CD4-positive, alpha-beta T cell treated with Interleukin-15 for 4 hours (primary cell): Measurements from ENCODE around the gene TPSG1.
"Not testable (repeated sequence)": the region's sequence is repeated elsewhere in the genome, so short reads cannot be mapped to it uniquely, and the experiment has no call there.

ENCODE experiments used
- DNase-seq: peaks from one replicate; pipeline ENCODE4 v3.0.0-alpha.2; 2020; ENCODE audit warnings: low spot score

TPSG1 gene

DNA sequence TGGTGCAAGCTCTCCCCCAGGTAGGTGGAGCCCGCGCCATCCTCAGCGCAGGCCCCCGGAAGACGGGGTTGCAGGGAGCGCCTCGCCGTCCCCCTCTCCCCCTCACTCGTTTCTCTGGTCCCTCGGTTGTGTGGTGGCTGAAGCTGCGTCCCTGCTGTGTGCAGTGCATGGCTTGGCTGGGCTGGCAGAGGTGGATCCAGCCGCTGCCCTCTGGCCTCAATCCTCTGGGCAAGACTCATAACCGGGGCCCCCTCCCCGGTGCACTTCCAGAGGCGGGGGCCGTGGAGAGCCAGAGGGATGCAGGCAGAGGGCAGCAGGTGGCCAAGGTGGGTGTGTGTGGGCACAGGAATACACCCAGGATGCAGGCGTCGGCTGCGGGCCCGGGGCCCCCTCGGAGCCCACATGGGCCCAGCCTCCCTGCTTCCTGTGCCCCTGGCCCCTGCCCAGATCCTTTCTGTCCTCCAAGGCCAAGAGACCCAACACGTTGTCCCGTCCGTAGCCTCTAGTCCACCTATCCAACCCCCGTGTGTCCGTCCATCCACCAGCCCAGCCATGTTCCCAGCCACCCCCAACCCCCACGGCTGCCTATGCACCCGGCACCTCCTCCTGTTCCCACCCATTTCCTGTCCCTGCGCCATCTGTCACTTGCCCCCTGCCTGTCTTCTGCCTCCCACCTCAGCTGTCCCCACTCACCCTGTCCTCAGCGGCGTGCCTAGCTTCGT, 9.3 kb downstream of the TPSG1 start:
- DNase-seq = no peak

DNA sequence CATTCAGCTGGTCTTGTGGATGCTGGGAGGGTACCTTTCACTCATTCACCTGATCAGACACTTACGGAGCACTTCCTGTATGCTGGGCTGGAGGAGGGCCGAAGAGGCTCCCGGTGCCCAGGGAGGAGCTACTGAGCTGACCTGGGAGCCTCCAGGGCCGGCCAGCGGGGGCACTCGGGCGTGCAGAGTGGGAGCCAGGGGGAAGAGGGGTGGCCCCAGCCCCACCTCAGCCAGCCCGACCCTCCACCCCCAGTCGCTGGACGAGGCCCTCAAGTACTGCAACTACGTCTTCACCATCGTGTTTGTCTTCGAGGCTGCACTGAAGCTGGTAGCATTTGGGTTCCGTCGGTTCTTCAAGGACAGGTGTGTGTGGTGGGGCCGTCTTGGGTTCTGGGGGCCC, 10.3 kb downstream of the TPSG1 start:
- no peak for DNase-seq

DNA sequence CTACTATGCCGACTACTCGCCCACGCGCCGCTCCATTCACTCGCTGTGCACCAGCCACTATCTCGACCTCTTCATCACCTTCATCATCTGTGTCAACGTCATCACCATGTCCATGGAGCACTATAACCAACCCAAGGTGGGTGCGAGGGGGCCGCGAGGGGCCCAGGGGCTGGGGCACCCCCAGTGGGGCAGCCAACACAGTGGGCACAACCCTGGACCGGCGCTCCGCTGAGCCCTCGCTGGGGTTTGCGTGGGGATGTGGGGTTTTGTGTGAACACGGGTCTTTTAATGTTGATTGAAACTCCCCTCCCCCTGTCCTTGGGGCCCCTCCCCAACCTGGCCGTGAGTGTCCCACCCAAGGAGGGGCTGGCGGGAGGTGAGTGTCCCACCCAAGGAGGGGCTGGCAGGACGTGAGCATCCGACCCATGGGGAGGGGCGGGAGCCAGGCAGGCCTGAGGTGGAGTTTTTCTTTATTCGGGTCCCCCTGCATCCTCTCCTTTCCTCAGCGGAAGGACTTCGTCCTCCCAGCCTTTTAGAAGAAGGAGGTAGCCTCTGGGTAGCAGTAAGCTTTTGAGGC, 11.2 kb downstream of the TPSG1 start:
- DNase-seq = no peak

- DNase-seq = no peak
Measured at GRCh38 chr16:1213231-1213630, 11.8 kb downstream of the TPSG1 start.

- DNase-seq = no peak
Measured at GRCh38 chr16:1212616-1213194, 12.4 kb downstream of the TPSG1 start.

- DNase-seq = no peak
Measured at GRCh38 chr16:1211451-1212268, 13.4 kb downstream of the TPSG1 start.

DNA sequence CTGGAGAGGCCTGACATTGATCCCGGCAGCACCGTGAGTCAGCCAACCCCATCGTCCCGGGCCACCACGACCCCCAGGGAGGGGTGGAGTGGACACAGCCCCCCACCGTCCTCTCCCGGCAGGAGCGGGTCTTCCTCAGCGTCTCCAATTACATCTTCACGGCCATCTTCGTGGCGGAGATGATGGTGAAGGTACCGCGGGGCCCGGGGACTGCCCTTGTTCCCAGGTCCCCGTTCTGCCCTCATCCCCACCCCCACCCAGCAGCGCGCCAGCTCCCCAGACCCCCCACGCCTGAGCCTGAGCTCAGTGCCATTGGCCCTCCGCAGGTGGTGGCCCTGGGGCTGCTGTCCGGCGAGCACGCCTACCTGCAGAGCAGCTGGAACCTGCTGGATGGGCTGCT, 14.6 kb downstream of the TPSG1 start:
- DNase-seq = no peak

DNA sequence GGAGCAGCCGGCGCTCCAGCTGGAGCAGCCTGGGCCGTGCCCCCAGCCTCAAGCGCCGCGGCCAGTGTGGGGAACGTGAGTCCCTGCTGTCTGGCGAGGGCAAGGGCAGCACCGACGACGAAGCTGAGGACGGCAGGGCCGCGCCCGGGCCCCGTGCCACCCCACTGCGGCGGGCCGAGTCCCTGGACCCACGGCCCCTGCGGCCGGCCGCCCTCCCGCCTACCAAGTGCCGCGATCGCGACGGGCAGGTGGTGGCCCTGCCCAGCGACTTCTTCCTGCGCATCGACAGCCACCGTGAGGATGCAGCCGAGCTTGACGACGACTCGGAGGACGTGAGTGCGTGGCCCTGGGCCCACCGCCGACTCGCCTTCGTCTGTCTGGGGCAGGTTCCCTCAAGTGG, 16.0 kb downstream of the TPSG1 start:
- no peak for DNase-seq

DNA sequence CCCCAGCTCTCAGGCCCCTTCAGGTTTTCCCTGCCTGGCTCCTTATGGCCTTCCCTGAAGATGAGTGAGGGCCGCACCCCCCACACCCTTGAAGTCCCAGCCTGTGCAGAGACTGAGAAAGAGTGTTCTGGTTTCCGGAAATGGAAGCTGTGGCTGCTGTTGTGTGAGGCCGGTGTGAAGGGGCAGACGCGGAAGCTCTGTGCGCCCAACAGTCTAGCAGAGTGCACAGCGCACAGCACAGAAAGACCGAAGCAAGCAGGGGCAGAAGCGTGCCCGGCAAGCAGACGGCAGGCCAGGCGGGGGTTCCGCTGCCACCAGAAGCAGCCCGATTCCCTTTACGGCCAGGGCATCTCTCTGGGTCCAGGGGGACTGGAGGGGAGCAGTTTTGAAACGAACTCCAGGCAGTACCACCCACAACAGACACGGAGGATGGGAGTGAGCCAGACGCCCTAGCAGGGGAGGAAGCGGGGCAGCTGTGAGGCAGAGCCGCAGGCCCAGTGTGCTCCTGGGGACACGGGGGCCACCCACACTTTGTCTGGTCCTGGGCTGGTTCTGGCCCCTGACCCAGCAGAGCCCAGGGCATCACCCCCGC, 16.7 kb downstream of the TPSG1 start:
- DNase-seq = peak; percentile 3

DNA sequence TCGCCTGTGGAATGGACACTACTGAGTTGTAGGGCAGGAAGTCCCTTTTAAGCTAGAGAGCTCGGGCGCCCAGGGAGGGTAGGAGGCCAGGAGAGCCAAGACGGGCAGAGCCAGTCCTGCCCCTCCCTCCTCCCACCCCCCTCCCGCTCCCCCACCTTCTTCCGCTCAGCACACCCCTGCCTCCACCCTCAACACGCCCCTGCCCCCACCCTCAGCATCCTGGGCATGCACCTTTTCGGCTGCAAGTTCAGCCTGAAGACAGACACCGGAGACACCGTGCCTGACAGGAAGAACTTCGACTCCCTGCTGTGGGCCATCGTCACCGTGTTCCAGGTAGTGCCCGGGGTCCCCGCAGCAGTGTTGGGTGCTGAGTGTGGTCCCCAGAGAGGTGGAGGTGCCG, 18.3 kb downstream of the TPSG1 start:
- no peak for DNase-seq

DNA sequence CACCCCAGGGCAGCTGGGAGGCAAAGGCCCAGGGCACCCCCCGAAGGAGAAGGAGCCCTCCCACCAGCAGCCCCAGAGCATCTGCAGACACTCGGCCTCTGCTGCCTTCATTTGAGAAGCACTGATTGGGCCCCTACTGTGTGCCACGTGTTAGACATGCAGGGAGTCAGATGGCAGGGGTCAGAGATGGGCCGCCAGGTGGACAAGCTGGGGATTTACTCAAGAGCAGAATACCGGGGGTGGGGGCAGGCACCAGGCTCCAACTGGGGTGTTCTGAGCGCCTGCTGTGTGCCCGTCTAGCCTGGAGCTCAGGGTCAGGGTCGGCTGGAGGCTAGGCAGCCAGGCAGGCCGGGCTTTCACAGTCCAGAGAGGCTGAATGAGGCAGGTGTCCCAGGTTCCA, 18.7 kb downstream of the TPSG1 start:
- no peak for DNase-seq

DNA sequence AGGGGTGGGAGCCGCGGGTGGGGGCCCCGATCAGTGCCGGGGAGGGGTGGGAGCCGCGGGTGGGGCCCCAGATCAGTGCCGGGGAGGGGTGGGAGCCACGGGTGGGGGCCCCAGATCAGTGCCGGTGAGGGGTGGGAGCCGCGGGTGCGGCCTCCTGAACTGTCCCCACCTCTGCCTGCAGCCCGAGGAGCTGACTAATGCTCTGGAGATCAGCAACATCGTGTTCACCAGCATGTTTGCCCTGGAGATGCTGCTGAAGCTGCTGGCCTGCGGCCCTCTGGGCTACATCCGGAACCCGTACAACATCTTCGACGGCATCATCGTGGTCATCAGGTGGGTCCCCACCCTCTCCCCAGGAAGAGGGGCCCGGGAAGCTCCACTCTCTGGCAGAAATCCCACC, 20.1 kb downstream of the TPSG1 start:
- no peak for DNase-seq

GRCh38 chr16:1202274-1202673, 22.8 kb downstream of the TPSG1 start:
- DNase-seq = no peak

- no peak for DNase-seq
Measured at GRCh38 chr16:1201444-1201843, 23.6 kb downstream of the TPSG1 start.

DNA sequence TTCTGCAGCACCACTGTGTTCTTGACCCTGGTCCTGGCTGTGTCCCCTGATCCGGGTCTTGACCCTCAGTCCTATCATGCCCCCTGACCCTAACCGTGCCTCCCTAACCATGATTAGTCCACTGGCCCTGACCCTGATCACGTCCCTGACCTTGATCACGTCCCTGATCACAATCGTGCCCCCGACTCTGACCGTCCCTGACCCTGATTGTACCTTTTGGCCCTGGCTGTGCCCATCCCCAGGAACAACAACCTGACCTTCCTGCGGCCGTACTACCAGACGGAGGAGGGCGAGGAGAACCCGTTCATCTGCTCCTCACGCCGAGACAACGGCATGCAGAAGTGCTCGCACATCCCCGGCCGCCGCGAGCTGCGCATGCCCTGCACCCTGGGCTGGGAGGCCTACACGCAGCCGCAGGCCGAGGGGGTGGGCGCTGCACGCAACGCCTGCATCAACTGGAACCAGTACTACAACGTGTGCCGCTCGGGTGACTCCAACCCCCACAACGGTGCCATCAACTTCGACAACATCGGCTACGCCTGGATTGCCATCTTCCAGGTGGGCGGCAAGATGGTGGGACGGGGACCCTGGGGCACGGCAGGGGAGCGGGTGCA, 24.9 kb downstream of the TPSG1 start:
- DNase-seq = no peak

GRCh38 chr16:1199347-1200013, 25.6 kb downstream of the TPSG1 start:
- DNase-seq = no peak

GRCh38 chr16:1198671-1199346, 26.3 kb downstream of the TPSG1 start:
- not testable (repeated sequence) for DNase-seq

DNA sequence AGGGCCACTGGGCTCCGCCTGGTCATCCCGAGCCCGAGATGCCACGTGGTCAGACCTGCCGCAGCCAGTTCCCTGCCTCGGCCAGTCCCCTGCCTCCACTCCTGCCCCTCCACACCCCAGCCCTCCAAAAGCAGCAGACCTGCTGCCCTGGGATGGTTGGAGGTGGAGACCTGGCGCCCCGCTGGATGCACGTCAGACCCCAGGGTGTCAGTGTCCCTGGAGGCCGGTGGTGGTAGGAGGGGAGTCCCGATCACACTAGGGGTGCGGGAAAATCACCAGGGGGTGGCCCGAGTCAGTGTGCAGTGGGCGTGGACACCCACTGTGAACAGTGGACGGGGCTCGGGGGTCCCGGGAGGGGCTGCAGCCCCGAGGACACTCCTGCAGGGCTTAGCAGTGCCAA, 26.9 kb downstream of the TPSG1 start:
- DNase-seq = no peak

- DNase-seq = no peak
Measured at GRCh38 chr16:1197237-1197866, 27.7 kb downstream of the TPSG1 start.

GRCh38 chr16:1196494-1196893, 28.6 kb downstream of the TPSG1 start:
- DNase-seq = no peak

DNA sequence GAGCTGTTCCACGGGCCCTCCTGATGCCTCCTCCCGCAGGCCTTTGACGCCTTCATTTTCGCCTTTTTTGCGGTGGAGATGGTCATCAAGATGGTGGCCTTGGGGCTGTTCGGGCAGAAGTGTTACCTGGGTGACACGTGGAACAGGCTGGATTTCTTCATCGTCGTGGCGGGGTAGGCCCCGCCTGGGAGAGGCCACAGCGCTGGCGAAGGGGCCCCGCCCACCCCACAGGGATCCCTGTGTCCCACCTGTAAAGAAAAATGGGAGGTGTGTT, 29.7 kb downstream of the TPSG1 start:
- no peak for DNase-seq
